ENCODE measurements around the gene GAREM1. TPM values are rescaled to one million over a fixed set of nuclear protein-coding genes. Genes with fewer than 3 reads are reported as not detected.

Gene GAREM1
- total RNA-seq, 1 experiment from 2014 or later, result 11.1 TPM

GRCh38 chr18:32478807-32479206 is 8.1 kb upstream of the GAREM1 start (continued):
- TF ChIP-seq REST (IDR thresholded peaks at IDR 0.05; ENCODE audit: low read depth) (no peak), SRF (IDR thresholded peaks at IDR 0.05; ENCODE audit: low read depth) (no peak), POLR2A (IDR thresholded peaks at IDR 0.05; ENCODE audit: borderline replicate concordance, extremely low read depth, insufficient read depth, insufficient read length) (no peak)

- no TSS peak for BruUV-seq (replicated peaks)
- ChIA-PET POLR2A (no interaction called here), RAD21 (ENCODE audit: low non-redundant PET in 1 of 2, low total read pairs in 2 of 2, uncharacterized antibody in 2 of 2, unreplicated experiment in 2 of 2) (no interaction called here), CTCF (no interaction called here)
- ATAC-seq (no peak), DNase-seq (ENCODE audit: low read depth, low spot score) (no peak)
- Histone ChIP-seq H3K27me3 (ENCODE audit: insufficient read depth, low read length) (no peaks in the 10 kb centered on the region), H4K20me1 (ENCODE audit: insufficient read depth) (no peaks in the 10 kb centered on the region), H3K4me2 (ENCODE audit: low read length) (no peak overlapping the region), H3K36me3 (ENCODE audit: control insufficient read depth in 1 of 2, insufficient read depth in 2 of 2, low read length in 2 of 2) (no peaks in the 10 kb centered on the region), H3K9me2 (ENCODE audit: insufficient read depth) (no peaks in the 10 kb centered on the region), H3K27ac (ENCODE audit: low read depth, low read length) (no peak overlapping the region), H3K4me3 (replicated peaks in 1 of 2; ENCODE audit: low read depth in 1 of 2, low read length in 2 of 2) (no peak overlapping the region), H3K4me1 (ENCODE audit: control insufficient read depth in 1 of 2, insufficient read depth in 2 of 2, low read length in 2 of 2) (no peaks in the 10 kb centered on the region), H3K79me2 (ENCODE audit: insufficient read depth, low read length) (no peaks in the 10 kb centered on the region), H3K9ac (ENCODE audit: low read length) (no peak overlapping the region), H2AFZ (ENCODE audit: low read depth, low read length, poor library complexity, severe bottlenecking) (no peak overlapping the region), H3K9me3 (ENCODE audit: control insufficient read depth in 1 of 2, insufficient read depth in 1 of 2, low read depth in 1 of 2, low read length in 2 of 2) (no peaks in the 10 kb centered on the region)
- intact Hi-C loops (cut with micrococcal nuclease), result no loop called here
- TF ChIP-seq SP1 (IDR thresholded peaks at IDR 0.05; ENCODE audit: low read depth) (no peak), MAX (IDR thresholded peaks at IDR 0.05) (no peak), ZBTB33 (IDR thresholded peaks at IDR 0.05; ENCODE audit: extremely low read depth, insufficient replicate concordance, low read length) (no peak), ZNF274 (IDR thresholded peaks at IDR 0.05; ENCODE audit: low read depth, low read length) (no peak), JUND (IDR thresholded peaks at IDR 0.05) (no peak), EZH2 (IDR thresholded peaks at IDR 0.05) (no peak), TCF7L2 (IDR thresholded peaks at IDR 0.05; ENCODE audit: borderline replicate concordance, extremely low read depth, insufficient read depth, insufficient read length) (no peak), FOSL1 (IDR thresholded peaks at IDR 0.05; ENCODE audit: low read depth) (no peak), REST (IDR thresholded peaks at IDR 0.05; ENCODE audit: low read depth) (no peak), EZH2phosphoT487 (IDR thresholded peaks at IDR 0.05; ENCODE audit: borderline replicate concordance) (no peak), ATF3 (IDR thresholded peaks at IDR 0.05) (no peak), CEBPB (IDR thresholded peaks at IDR 0.05; ENCODE audit: low read depth) (no peak), POLR2AphosphoS5 (IDR thresholded peaks at IDR 0.05; ENCODE audit: low read depth, low read length) (no peak), RAD21 (IDR thresholded peaks at IDR 0.05; ENCODE audit: low read depth) (no peak)
Measured at GRCh38 chr18:32478317-32478716, 7.6 kb upstream of the GAREM1 start.

Measured in HCT116 (cell line).